T follicular helper cell (primary cell): ENCODE measurements around the gene PUSL1.
"Not testable (repeated sequence)": the region's sequence is repeated elsewhere in the genome, so short reads cannot be mapped to it uniquely, and the experiment has no call there.

Experiments
- DNase-seq: peaks from one replicate; pipeline ENCODE4 v3.0.0-alpha.2; 2020; ENCODE audit warnings: low read depth

PUSL1 gene

DNA sequence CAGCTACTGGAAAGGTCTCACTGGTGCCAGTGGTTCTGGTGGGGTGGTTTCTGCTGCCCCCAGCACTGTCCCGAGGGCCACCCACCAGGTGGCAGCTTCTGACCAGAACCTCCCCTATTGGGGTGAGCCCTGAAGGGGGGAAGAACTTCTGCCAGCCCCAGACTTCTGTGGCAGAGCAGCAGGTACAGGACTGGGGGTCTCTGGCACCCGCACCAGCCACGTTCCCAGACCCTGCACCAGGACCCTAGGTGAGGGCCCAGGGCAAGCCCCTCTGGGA lies 1.6 kb downstream of the PUSL1 start:
- no peak for DNase-seq

DNA sequence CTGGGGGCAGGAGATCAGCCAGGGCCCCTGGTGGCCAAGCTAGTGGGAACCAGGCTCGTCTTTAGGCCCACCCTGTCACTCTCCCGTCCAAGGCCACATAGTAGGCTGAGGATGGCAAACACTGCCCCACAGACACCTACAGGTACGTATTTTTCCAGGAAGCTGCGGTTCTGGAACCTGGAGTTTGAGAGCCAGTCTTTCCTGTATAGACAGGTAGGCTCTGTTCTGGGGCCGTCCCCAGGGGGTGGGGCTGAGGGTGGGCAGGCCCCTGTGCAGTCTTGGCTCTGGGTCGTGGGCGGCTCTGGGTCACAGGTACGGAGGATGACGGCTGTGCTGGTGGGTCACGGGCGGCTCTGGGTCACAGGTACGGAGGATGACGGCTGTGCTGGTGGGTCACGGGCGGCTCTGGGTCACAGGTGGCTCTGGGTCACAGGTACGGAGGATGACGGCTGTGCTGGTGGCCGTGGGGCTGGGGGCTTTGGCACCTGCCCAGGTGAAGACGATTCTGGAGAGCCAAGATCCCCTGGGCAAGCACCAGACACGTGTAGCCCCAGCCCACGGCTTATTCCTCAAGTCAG lies 2.2 kb downstream of the PUSL1 start:
- no peak for DNase-seq

DNA sequence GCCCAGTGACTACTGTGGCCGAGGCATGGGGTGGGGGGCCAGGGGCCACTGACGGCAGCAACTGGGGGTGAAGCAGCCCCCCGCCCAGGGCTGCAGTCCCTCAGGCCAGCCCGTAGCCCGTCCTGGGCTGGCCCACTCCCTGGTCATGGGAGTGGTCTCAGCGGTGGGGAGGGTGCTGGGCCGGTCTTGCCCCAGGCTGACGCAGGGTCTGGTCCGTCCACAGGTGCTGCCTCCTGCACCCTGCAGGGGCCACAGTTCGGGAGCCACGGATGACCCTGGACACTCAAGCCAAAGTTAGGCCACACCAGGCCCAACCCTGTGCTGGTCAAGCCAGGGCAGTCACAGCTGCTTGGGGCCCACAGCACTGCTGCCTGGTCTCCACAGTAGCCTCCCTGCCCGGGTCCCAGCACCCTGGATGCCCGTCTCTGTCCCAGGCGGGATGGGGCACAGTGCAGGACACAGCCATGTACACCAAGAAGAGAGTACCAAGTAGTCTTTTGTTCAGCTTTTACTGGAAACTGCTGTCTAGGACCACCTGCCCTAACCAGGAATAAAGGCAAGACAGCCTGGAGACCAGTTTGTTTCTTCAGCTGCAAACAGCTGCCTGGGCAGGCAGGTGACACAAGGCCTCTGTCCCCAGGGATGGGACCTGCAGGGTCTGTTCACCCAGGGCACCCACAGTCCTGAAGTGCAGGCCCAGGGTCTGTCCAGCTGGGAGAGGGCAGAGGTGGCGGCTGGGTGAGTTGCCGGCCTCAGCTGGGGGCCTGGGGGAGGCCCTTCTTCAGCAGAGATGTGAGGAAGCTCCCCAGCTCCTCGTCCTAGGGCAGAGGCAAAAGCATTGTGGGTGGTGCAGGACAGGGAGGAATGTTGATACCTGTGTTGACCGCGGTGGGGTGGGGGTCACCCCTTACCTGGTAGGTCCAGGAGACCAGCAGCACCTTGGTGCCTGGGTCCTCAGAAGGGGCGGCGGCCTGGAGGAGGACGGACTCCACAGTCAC lies 3.0 kb downstream of the PUSL1 start:
- DNase-seq: no peak

DNA sequence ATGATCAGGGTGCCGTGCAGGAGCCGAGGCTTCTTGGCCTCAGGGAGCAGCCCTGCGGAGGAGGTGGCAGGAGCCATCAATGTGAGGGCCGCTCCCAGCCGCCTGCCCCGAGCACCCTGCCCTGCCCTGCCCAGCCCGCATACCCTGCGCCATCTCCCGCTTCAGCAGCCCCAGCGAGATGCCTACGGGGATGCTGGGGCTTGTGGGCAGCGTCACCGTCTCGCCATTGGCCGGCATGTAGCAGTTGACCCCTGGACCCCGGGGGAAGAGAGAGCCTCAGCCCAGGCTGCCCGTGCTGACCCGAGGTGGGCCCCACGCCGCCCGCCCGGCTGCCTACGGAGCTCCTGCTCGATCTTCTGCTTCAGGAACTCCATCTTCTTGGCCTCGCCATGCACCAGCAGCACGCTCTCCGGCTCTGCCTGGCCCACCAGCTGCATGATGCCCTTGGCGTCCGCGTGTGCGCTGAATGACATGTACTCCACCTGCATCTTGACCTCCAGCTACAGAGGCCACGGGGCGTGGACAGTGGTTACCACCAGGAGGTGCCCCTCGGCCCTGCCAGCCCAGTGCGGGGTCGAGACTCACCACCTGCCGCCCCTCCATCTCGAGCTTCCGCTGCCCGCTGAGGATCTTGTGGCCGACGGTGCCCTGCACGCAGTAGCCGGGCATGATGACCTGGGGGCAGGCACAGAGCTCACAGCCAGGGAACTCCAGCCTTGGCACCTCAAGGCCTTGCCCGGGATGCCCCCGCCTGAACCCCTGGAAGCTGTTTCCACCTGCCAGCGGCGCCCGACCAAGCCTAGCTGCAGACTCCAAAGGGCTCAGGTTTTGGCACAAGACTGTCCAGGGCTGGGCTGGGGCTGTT lies 4.3 kb downstream of the PUSL1 start:
- no peak for DNase-seq

DNA sequence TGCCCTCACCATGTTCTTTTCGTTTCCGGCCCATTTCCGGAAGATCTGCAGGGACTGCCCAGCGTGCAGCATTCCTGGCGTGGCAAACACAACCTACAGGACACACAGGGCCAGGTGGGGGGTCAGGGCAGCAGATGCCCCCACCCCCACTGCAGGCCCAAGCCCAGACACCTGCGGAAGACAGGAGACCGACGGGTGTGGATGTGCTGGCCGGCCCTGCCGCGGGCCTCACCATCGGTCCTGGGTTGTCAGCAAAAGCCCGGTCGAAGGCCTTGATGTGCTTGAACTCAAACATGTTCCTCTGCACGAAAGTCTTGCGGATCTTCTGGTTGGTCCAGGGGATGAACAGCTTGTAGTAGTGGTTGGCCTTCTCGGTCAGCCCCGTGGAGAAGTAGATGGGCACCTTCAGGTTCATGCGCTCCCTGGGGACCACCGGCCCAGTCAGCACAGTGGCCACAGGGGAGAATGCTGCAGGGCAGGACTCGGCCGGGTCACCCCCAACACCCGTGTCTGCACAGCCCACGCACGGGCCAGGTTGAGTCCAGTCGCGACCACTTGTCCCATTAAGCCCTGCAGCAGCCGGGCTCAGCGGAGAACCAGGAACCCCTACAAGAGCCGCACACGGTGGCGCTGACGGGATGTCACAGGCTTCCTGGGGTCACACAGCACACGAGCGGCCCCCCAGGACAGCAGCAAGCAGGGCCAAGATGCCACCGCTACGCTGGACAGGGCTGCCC lies 5.3 kb downstream of the PUSL1 start:
- no peak for DNase-seq

DNA sequence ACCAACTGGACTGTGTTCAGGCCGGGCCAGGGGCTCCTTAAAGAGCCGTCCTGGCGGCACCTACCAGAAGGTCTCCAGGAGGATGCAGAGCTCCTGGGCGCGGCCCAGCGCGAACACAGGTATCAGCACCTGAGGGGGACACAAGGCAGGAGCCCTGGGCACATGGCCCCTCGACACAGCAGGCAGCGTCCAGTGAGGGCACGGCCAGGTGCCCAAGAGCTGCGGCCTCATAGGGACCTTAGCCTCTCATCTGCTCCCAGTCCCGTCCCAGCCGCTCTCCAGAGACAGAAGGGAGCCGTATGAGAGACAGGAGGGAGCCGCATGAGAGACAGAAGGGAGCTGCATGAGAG lies 5.8 kb downstream of the PUSL1 start:
- DNase-seq: no peak

DNA sequence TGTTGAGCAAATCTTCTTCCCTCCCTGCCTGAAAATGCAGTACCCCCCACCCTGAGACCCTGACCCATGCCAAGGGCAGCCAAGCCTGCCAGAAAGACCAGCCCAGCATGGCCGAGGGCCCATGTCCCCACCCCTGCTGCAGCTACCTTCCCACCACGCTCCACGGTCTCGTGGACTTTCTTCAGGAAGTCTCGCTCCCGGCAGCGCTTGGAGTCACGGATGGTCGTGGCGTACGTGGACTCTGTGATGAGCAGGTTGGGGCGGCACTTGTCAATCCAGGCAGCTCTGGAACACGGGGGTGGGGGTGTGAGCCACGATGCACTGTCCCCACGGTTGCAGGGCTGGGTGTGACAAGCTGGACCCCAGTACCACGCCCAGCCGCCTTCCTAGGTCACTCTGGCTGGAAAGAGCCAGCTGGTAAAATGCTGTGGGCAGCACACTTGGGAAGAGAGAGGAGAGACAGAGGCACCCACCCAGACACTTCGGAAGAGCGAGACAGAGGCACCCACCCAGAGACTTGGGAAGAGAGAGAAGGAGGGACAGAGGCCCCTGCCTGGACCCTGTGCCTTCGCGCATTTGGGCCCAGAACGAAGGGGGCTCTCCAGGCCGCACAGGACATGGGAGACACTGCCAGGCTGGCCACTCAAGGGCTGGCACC lies 6.4 kb downstream of the PUSL1 start:
- no peak for DNase-seq

DNA sequence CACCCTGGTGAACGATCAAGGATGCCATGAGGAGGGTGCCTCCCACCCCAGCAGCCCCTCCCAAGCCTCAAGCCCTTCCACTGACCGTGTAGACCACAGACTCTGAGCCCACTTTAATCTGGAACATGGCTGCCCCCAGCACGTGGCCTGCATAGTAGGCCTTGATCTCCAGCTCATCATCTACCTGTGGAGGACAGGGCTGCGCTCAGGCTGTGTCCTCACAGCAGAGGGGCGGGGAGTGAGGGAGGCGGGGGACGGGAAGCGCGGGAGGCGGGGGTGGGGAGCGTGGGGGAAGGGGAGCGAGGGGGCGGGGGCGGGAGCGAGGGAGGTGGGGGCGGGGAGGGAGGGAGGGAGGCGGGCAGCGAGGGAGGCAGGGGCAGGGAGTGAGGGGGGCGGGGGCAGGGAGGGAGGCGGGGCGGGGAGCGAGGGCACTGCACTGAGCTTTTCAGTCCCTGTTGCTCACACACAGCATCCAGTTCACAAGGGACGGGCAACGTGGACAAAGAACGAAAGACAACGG lies 7.1 kb downstream of the PUSL1 start:
- DNase-seq: no peak

DNA sequence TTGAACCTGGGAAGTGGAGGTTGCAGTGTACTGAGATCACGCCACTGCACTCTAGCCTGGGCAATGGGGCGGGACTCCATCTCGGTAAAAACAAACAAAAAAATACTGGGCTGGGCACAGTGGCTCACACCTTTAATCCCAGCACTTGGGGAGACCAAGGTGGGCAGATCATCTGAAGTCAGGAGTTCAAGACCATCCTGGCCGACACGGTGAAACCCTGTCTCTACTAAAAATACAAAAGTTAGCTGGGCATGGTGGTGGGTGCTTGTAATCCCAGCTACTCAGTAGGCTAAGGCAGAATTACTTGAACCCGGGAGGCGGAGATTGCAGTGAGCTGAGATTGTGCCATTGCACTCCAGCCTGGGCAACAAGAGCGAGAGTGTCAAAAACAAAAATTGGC lies 7.8 kb downstream of the PUSL1 start:
- DNase-seq: not testable (repeated sequence)

DNA sequence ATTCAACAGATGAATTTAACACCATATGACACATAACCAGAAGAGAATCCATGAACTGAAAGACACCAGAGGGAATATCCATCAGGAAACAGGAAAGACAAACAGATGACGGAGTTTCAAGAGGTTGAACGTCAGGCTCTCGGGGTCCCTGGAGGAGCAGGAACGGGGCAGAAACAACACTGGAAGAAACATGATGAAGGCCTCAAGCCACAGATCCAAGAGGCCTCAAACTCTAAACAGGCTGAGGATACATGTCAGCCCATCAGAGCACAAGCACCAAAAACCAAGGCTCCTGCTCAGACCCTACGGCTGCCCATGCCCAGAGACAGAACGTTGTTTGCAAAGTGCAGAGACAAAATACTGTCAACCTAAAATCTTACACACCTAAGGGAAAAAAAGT lies 9.0 kb downstream of the PUSL1 start:
- DNase-seq: no peak

DNA sequence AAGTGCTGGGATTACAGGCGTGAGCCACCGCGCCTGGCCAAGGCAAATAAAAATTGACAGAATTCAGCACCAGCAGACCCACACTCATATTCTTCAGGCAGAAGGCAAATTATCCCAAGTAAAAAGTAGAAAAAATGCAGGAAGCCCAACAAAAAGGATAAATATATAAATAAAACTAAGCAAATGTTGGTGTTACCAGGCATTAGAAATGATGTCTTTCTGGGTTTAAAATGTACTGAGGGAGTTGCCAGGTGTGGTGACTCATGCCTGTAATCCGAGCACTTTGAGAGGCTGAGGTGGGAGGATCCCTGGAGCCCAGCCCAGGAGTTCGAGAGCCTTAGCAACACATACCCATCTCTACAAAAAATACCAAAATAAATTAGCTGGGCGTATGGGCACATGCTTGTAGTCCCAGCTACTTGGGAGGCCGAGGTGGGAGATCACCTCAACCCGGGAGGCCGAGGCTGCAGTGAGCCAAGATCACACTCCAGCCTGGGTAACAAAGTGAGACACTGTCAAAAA lies 9.8 kb downstream of the PUSL1 start:
- no peak for DNase-seq

DNA sequence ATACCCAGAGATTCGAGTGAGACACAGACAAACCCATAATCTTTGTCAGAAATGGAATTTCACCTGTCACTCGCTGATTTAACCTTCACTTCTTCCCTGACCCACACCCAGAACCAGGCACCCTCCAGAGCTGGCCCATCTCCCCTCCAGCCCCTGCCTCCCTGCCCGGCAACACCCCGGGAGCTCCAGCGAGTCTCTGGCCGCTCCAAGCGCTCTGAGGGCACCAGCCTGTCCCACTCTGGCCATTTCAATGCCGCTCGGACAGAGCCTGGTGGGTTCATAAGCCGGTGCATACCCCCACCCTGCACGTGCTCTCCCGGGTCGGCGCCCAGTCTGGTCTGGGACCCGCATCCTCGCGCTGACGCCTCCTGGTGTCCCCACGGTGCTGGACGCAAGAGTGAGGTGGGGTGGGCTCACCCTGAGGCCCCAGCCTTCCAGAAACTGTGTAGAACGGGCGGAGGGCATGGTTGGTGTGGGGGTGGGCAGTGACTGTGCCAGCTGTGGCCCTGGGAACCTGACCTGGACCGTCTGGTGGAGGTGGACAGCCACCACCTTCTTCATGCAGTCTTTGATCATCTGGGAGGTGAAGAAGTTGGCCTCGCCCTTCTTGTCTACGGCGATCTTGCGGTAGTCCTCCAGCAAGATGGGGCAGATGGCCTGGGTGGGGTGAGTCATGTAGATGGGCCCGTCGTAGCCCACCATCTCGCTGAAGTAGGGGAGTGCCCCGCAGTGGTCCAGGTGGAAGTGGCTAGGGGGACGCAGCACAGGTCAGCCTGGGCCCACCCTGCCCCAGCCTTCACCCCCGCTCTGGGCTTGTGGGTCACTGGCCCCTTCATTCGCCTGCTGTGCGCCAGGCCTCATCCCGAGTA lies 10.6 kb downstream of the PUSL1 start:
- DNase-seq: no peak

DNA sequence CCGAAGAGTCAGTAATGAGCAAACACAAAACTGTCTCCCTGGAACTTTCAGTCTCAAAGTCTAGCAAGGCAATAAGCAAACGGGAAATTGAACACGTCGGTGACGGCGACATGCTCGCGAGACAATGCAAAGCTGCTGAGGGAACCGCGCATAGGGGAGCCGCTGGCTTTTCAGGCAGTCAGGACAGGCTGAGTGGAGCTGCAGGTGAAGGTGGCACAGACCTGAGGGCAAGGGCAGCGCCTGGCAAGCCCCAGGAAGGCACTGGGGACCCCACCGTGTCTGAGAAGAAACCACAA lies 11.2 kb downstream of the PUSL1 start:
- no peak for DNase-seq

DNA sequence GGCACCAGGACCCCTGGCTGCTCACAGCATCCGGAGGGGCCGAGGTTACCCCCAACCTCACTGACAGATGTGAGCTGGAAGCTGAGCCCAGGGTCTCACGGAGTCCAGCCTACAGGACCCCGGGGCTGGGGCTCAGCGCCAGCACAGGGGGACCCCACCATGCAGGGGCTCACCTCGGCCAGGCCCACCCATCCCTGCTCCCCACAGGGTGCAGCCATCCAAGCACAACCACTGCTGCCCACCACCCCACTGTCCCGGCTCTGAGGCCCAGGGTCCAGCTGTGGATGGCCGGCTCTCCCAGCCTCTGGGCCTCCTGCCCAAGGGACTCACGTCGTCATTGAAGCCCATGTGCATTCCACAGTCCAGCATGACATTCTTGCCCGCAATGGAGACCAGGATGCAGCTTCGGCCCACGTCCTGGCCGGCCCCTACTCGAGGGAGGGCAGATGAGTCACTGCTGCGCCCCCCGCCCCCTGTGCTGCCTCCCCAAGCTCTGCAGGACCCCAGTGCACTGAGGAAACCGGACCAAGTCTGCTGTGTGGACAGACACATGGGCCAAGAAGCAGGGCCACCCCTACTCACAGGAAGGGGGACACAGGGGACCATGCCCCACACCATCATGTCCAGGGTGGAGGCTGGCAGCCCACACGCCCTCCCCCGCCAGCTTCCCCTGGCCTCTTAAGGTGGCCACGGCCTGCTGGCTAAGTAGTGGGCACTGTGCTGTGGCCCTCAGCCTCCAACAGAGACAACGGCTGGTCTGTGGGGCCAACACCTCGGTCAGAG lies 12.5 kb downstream of the PUSL1 start:
- no peak for DNase-seq

DNA sequence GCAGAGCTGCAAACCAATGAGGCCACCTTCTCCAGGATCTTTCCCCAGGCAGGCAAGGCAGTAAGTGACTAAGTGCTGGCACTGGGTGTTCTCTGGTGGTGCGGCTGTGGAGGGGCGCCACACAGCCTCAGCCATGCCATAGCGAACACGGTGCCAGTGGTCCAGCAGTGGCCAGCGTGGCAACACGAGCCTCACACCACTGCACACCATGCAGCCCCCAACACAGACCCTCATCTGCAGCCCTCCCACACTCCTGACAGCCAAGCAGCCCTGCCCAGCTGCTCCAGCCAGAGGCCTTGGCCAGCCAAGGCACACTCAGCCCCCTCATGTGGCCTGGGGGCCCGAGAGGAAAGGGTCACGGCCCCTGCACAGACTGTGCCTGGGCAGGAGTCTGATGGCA lies 13.1 kb downstream of the PUSL1 start:
- no peak for DNase-seq

DNA sequence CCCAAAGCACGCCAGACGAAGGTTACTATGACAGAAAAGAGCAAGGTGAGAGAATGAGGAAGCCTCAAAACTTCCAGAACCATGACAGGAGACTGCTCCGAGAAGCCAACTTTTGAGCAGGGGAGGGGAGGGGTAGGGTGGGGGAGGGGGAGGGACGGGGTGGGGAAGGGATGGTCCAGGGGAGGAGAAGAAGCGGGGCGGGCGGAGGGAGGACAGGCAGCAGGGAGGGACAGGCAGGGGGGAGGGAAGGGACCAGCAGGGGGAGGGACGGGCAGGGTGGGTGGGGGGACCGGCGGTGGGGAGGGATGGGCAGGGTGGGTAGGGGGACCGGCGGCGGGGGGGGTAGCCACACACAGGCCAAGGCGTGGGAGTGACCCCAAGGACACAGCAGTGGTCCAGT lies 14.0 kb downstream of the PUSL1 start:
- DNase-seq: no peak

DNA sequence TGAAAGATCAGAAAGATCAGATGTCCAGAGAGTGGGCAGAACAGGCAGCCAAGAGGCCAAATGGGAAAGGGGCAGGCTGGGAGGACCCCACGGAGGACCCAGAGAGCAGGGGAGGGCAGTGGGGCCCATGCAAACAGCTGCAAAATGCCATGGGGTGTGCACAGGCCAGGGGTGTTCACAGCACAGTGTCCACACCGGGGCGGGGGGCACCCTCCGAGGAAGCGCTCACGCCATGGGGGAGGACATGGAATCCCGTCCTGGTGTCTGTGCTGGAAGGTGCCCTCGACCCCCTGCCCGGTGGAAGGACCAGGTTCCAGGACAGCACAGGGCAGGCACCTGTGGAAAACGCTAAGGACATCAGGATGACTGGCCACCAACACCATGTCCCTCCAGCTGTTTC lies 14.6 kb downstream of the PUSL1 start:
- no peak for DNase-seq

DNA sequence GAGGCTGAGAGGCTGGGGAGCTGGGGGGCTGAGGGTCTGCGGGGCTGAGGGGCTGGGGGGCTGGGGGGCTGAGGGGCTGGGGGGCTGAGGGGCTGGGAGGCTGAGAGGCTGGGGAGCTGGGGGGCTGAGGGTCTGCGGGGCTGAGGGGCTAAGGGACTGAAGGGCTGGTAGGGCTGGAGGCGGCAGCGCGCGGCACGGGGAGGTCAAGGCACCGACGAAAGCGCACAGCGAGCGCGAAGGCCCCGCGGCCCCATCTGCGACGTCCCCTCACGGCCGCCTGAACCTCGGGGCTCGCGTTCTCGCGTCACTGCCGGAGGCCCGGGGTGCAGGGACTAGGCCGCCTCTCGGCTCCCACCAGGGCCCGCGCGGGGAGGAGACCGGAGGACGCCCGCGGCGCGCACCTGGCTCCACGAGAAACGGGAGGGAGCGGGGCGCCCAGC lies 15.7 kb downstream of the PUSL1 start:
- DNase-seq: no peak

DNA sequence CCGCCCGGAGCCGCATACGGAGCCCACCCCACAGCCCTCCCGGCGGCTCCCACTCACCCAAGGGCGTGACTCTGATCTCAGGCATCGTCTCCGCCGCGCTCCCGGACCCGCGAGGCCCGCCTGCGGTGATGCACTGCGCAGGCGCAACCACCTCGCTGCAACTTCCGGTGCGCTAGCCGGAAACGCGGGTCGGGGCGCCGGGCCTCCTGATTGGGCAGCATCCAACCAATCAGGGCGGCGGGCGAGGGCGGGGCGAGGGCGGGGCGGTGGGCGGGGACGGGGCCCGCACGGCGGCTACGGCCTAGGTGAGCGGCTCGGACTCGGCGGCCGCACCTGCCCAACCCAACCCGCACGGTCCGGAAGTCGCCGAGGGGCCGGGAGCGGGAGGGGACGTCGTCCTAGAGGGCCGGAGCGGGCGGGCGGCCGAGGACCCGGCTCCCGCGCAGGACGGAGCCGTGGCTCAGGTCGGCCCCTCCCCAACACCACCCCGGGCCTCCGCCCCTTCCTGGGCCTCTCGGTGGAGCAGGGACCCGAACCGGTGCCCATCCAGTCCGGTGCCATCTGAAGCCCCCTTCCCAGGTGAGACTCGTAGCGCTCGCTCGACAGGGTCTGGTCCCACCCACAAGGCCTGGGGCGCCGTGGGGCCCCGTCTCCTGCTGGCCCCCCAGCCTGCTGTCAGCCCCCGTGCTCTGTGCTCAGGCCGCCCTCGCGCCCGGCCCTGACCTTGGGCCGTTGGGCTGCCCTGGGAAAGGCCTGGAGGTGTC lies 16.3 kb downstream of the PUSL1 start, which contains the start of the genes CPTP and INTS11:
CPTP (plus strand) TSS at position 279 of the 764 bp plus-strand sequence. CDS start 2,109 bp downstream, outside the sequence.
INTS11 (minus strand) TSS at position 137 of the 764 bp plus-strand sequence; CDS start at position 85, 52 bp downstream.
- DNase-seq: peak; percentile 95
